ENCODE measurements around the gene WDFY4. TPM values are rescaled to one million over a fixed set of nuclear protein-coding genes. Genes with fewer than 3 reads are reported as not detected.

Gene WDFY4
- polyA plus RNA-seq, 1 of the 3 experiments (the other 2 are of a cell fraction): not detected

DNA sequence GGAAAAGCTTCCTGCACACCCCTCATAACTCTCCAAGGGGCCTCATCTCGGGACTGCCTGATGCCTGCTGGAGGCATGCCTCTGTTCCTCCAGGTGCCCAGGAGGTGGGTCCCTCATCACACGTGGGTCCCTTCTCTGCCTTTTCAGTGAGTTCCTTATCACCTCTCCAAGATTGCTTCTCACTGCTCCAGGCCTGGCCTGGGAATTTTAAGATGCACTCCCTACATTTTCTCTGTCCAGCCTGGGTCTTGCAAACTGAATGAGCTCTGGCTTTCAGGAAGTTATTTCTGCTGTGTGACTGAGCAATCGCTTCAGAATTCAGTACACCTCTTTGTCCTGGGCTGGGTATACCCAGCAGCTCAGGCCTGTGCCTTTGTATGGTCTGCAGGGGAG lies 211.1 kb downstream of the WDFY4 start:
- 13% methylated on average over 3 of the region's 3 CpGs for WGBS (ENCODE audit: low lambda C conversion rate)
- H3F3A ChIP-seq (replicated peaks; ENCODE audit: insufficient read depth): no peaks in the 10 kb centered on the region
- no peaks in the 10 kb centered on the region for H4K20me1 ChIP-seq (ENCODE audit: insufficient read depth)
- H3K27me3 ChIP-seq (ENCODE audit: insufficient read depth): no peaks in the 10 kb centered on the region
- no peak overlapping the region for H3K9ac ChIP-seq
- H3K4me1 ChIP-seq (ENCODE audit: control insufficient read depth in 1 of 2, insufficient read depth in 2 of 2, low read depth in 1 of 2, low read length in 1 of 2): no peaks in the 10 kb centered on the region
- H3K4me3 ChIP-seq (ENCODE audit: low read depth in 2 of 2, low read length in 1 of 2): no peak overlapping the region
- no peaks in the 10 kb centered on the region for H3K9me2 ChIP-seq
- no peak for DNase-seq
- POLR2A ChIA-PET: no interaction called here
- no peak overlapping the region for H3K27ac ChIP-seq (ENCODE audit: low read depth in 2 of 2, low read length in 1 of 2)
- TF ChIP-seq MXI1 (IDR thresholded peaks at IDR 0.05; ENCODE audit: low read depth, low read length) (no peak), TCF12 (IDR thresholded peaks at IDR 0.05) (no peak), FOSL2 (IDR thresholded peaks at IDR 0.05; ENCODE audit: borderline replicate concordance, low read depth) (no peak), MEF2A (IDR thresholded peaks at IDR 0.05; ENCODE audit: borderline replicate concordance, low read depth) (no peak), FOXM1 (IDR thresholded peaks at IDR 0.05; ENCODE audit: low read depth) (no peak), TAF1 (IDR thresholded peaks at IDR 0.05; ENCODE audit: borderline replicate concordance, low read depth, low read length) (no peak), EP300 (IDR thresholded peaks at IDR 0.05; ENCODE audit: borderline replicate concordance in 1 of 2, low read depth in 1 of 2, low read length in 1 of 2) (no peak), EZH2phosphoT487 (IDR thresholded peaks at IDR 0.05; ENCODE audit: borderline replicate concordance, low read depth) (no peak), NFIC (IDR thresholded peaks at IDR 0.05; ENCODE audit: borderline replicate concordance) (no peak), TEAD4 (IDR thresholded peaks at IDR 0.05; ENCODE audit: borderline replicate concordance, insufficient read depth) (no peak), RCOR1 (IDR thresholded peaks at IDR 0.05; ENCODE audit: low read length) (no peak), YY1 (IDR thresholded peaks at IDR 0.05; ENCODE audit: low read depth) (no peak), FOXJ3 (CRISPR knock-in tag; IDR thresholded peaks at IDR 0.05) (no peak), CHD2 (IDR thresholded peaks at IDR 0.05; ENCODE audit: low read length, partially characterized antibody) (no peak), RFX5 (IDR thresholded peaks at IDR 0.05; ENCODE audit: low read length) (no peak)
- TF ChIP-seq, protein P1, sequence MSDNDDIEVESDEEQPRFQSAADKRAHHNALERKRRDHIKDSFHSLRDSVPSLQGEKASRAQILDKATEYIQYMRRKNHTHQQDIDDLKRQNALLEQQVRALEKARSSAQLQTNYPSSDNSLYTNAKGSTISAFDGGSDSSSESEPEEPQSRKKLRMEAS (IDR thresholded peaks at IDR 0.05; ENCODE audit: low read depth): no peak
- H3K4me2 ChIP-seq: no peak overlapping the region
- H3K36me3 ChIP-seq (replicated peaks in 1 of 2; ENCODE audit: control insufficient read depth in 1 of 2, insufficient read depth in 2 of 2, low read length in 1 of 2): no peaks in the 10 kb centered on the region
- H3K79me2 ChIP-seq (ENCODE audit: insufficient read depth): no peaks in the 10 kb centered on the region
- H2AFZ ChIP-seq (ENCODE audit: low read depth): no peak overlapping the region
- CTCF ChIA-PET: interaction anchor here (0.6 to 4.7 kb wide), 6 partner anchors 11 to 624 kb away, joined by 3 to 22 read pairs (median 4); no protein-coding TSS in a partner anchor
- H3K9me3 ChIP-seq: no peaks in the 10 kb centered on the region

DNA sequence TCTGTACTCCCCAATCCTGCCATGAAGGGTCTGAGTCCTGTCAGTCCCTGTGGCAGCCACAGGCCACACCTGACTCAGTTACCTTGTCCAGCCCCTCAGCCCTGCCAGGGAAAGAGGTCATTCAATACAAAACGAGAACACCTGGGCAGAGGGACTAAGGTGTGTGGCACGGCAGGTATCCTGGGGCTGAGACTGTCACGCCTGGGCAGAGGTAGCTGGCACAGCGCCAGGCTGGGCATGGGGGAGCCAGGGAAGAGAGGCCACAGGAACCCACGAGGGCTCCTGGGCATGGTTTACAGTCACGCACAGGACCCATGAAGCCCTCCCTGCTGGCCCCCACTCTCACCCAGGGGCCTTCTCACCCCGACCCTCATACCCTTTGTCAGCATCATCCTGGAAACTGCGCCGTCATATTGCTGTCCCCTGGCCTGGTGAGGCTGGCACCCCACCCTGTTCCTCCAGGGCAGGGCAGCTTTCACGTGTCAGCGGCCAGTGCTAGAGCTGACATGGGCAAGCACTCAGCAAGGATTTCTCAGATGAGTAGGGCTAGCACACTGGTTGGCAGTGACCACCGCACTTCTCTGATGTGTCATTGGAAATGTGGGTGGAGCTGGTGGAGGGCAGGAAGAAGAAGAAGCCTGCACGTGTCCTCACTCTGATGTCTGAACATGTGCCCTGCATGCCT lies 212.2 kb downstream of the WDFY4 start:
- H3K4me1 ChIP-seq (ENCODE audit: control insufficient read depth in 1 of 2, insufficient read depth in 2 of 2, low read depth in 1 of 2, low read length in 1 of 2): no peaks in the 10 kb centered on the region
- H3K4me3 ChIP-seq (ENCODE audit: low read depth in 2 of 2, low read length in 1 of 2): no peak overlapping the region
- H3K79me2 ChIP-seq (ENCODE audit: insufficient read depth): no peaks in the 10 kb centered on the region
- ChIA-PET POLR2A (no interaction called here), CTCF (interaction anchor here (1.5 to 4.7 kb wide), 2 partner anchors 12 kb away, joined by 3 to 22 read pairs; no protein-coding TSS in a partner anchor)
- H3K4me2 ChIP-seq: no peak overlapping the region
- H3K27ac ChIP-seq (ENCODE audit: low read depth in 2 of 2, low read length in 1 of 2): no peak overlapping the region
- H3F3A ChIP-seq (replicated peaks; ENCODE audit: insufficient read depth): no peaks in the 10 kb centered on the region
- no peaks in the 10 kb centered on the region for H3K27me3 ChIP-seq (ENCODE audit: insufficient read depth)
- H3K9me2 ChIP-seq: no peaks in the 10 kb centered on the region
- no peak for DNase-seq
- H4K20me1 ChIP-seq (ENCODE audit: insufficient read depth): no peaks in the 10 kb centered on the region
- H3K36me3 ChIP-seq (replicated peaks in 1 of 2; ENCODE audit: control insufficient read depth in 1 of 2, insufficient read depth in 2 of 2, low read length in 1 of 2): no peaks in the 10 kb centered on the region
- no peaks in the 10 kb centered on the region for H3K9me3 ChIP-seq
- H3K9ac ChIP-seq: no peak overlapping the region
- WGBS (ENCODE audit: low lambda C conversion rate): 49% methylated on average over 12 of the region's 13 CpGs
- H2AFZ ChIP-seq (ENCODE audit: low read depth): no peak overlapping the region
- TF ChIP-seq RFX5 (IDR thresholded peaks at IDR 0.05; ENCODE audit: low read length) (no peak), TAF1 (IDR thresholded peaks at IDR 0.05; ENCODE audit: borderline replicate concordance, low read depth, low read length) (no peak), YY1 (IDR thresholded peaks at IDR 0.05; ENCODE audit: low read depth) (no peak), NFIC (IDR thresholded peaks at IDR 0.05; ENCODE audit: borderline replicate concordance) (no peak), RAD21 (IDR thresholded peaks at IDR 0.05; ENCODE audit: low read length) (no peak), TCF12 (IDR thresholded peaks at IDR 0.05) (no peak), MEF2A (IDR thresholded peaks at IDR 0.05; ENCODE audit: borderline replicate concordance, low read depth) (no peak), NRF1 (IDR thresholded peaks at IDR 0.05; ENCODE audit: low read depth, low read length) (no peak), FOSL2 (IDR thresholded peaks at IDR 0.05; ENCODE audit: borderline replicate concordance, low read depth) (no peak), POLR2AphosphoS5 (IDR thresholded peaks at IDR 0.05; ENCODE audit: low read depth, low read length) (no peak), GATA2 (CRISPR knock-in tag; IDR thresholded peaks at IDR 0.05) (no peak), GABPA (IDR thresholded peaks at IDR 0.05; ENCODE audit: low read depth) (no peak)
- TF ChIP-seq, protein P2, sequence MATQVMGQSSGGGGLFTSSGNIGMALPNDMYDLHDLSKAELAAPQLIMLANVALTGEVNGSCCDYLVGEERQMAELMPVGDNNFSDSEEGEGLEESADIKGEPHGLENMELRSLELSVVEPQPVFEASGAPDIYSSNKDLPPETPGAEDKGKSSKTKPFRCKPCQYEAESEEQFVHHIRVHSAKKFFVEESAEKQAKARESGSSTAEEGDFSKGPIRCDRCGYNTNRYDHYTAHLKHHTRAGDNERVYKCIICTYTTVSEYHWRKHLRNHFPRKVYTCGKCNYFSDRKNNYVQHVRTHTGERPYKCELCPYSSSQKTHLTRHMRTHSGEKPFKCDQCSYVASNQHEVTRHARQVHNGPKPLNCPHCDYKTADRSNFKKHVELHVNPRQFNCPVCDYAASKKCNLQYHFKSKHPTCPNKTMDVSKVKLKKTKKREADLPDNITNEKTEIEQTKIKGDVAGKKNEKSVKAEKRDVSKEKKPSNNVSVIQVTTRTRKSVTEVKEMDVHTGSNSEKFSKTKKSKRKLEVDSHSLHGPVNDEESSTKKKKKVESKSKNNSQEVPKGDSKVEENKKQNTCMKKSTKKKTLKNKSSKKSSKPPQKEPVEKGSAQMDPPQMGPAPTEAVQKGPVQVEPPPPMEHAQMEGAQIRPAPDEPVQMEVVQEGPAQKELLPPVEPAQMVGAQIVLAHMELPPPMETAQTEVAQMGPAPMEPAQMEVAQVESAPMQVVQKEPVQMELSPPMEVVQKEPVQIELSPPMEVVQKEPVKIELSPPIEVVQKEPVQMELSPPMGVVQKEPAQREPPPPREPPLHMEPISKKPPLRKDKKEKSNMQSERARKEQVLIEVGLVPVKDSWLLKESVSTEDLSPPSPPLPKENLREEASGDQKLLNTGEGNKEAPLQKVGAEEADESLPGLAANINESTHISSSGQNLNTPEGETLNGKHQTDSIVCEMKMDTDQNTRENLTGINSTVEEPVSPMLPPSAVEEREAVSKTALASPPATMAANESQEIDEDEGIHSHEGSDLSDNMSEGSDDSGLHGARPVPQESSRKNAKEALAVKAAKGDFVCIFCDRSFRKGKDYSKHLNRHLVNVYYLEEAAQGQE (IDR thresholded peaks at IDR 0.05; ENCODE audit: low read depth, low read length): no peak
- TF ChIP-seq, protein P3, sequence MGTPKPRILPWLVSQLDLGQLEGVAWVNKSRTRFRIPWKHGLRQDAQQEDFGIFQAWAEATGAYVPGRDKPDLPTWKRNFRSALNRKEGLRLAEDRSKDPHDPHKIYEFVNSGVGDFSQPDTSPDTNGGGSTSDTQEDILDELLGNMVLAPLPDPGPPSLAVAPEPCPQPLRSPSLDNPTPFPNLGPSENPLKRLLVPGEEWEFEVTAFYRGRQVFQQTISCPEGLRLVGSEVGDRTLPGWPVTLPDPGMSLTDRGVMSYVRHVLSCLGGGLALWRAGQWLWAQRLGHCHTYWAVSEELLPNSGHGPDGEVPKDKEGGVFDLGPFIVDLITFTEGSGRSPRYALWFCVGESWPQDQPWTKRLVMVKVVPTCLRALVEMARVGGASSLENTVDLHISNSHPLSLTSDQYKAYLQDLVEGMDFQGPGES (IDR thresholded peaks at IDR 0.05; ENCODE audit: low read depth, low read length): no peak
